ENCODE data around the gene USP3. TPM values are rescaled to one million over a fixed set of nuclear protein-coding genes. Genes with fewer than 3 reads are reported as not detected.
"Not testable (repeated sequence)": the region's sequence is repeated elsewhere in the genome, so short reads cannot be mapped to it uniquely, and the experiment has no call there.

The USP3 gene
- total RNA-seq, 1 experiment from 2014 or later, result 28.0 TPM

DNA sequence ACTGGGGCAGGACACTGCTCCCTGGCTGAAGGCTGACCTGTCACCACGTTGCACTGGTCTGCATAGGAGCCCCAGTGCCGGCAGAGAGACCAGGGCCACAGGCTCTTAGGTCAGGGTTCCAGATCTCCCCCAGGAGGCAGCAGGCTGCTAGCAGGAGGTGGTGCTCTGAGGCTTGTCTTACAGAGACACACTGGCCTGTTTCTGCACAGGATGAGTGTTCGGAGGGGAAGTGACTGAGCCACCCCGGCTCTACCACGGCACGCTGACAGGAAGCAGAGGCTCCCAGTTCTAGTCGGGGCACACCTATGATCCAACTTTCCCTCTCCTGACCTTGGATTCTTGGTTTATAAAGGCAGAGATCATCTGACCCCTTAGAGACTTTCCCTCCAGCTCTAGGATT lies 101.4 kb downstream of the USP3 start:
- H3K27ac ChIP-seq, result no peak overlapping the region
- H3K27me3 ChIP-seq (replicated peaks), result no peaks in the 10 kb centered on the region
- H3K4me3 ChIP-seq, result no peak overlapping the region
- H3K36me3 ChIP-seq, result 0 out of 2 replicates have a peak, but pooled peaks cover 9% of the 10 kb centered on the region
- H3K9me3 ChIP-seq (replicated peaks), result no peaks in the 10 kb centered on the region
- DNase-seq (ENCODE audit: low read depth in 1 of 2, low spot score in 2 of 2), result no peak
- H3K4me1 ChIP-seq (replicated peaks), result peaks cover 12% of the 10 kb centered on the region

DNA sequence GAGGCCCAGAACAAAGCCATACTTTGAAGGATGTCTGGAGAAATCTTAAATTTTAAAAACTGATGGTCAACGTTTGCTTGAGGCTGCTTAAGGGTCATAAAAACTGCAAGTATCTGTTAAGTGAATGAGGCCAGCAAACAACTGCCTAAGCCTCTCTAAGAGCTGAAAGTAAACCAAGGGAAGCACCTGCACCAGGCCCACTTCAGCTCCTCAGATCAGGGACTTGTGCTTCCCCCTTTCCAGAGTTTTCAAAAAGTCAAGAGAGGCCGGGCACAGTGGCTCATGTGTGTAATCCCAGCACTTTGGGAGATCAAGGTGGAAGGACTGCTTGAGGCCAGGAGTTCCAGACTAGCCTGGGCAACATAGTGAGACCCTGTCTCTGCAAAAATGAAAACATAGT lies 101.9 kb downstream of the USP3 start:
- Histone ChIP-seq H3K27me3 (replicated peaks) (no peaks in the 10 kb centered on the region), H3K4me3 (no peak overlapping the region)
- DNase-seq (ENCODE audit: low read depth in 1 of 2, low spot score in 2 of 2), result no peak

DNA sequence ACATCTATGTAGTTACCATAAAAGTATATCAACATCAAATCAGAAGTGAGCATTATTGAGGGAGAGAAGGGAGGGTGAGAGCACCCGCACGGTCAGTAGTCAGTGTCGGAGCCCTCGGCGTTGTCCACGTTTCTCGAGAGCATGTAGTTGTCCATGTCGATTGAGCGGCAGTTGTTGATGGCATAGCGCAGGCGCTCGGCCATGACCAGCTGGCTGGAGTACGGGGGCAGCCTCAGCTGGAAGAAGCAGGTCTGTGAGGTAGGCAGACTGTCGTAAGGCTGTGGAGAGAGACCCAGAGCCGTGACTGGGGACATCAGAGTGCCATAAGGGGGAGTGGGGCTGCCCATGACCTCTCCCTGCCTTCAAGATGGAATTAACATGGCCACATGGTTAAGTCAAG lies 104.6 kb downstream of the USP3 start:
- DNase-seq (ENCODE audit: low read depth in 1 of 2, low spot score in 2 of 2), result no peak
- Histone ChIP-seq H3K4me3 (no peak overlapping the region), H3K36me3 (0 out of 2 replicates have a peak, but pooled peaks cover 8% of the 10 kb centered on the region), H3K9me3 (replicated peaks) (no peaks in the 10 kb centered on the region), H3K27ac (no peak overlapping the region), H3K27me3 (replicated peaks) (no peaks in the 10 kb centered on the region), H3K4me1 (replicated peaks) (no peaks in the 10 kb centered on the region)

More for the DNA sequence above, 101.9 kb downstream of the USP3 start:
- H3K36me3 ChIP-seq, result 0 out of 2 replicates have a peak, but pooled peaks cover 6% of the 10 kb centered on the region
- no peaks in the 10 kb centered on the region for H3K9me3 ChIP-seq (replicated peaks)
- peaks cover 7% of the 10 kb centered on the region for H3K4me1 ChIP-seq (replicated peaks)
- H3K27ac ChIP-seq, result no peak overlapping the region

DNA sequence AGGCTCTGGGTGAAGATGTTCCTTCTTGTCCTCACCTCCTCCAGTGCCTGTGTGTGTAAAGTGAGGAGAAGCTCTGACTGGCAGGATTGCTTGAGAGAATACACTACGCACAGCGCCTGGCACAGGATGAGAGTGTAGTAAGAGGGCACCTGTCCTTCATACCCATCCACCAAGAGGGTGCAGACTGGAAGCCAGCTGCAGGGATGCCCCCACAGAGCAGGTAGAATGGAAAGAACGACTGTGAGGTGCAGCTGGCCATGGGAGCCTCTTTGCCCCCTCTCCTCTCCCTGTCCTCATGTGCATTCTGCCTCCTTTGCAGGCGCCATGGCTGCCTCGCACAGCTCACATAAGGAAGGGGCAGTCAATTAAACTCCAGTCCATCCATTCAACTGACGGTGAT lies 105.1 kb downstream of the USP3 start:
- no peak overlapping the region for H3K27ac ChIP-seq
- H3K4me3 ChIP-seq, result no peak overlapping the region
- no peaks in the 10 kb centered on the region for H3K9me3 ChIP-seq (replicated peaks)
- peaks cover 10% of the 10 kb centered on the region for H3K36me3 ChIP-seq
- H3K4me1 ChIP-seq (replicated peaks), result no peaks in the 10 kb centered on the region
- no peak for DNase-seq (ENCODE audit: low read depth in 1 of 2, low spot score in 2 of 2)
- no peaks in the 10 kb centered on the region for H3K27me3 ChIP-seq (replicated peaks)

DNA sequence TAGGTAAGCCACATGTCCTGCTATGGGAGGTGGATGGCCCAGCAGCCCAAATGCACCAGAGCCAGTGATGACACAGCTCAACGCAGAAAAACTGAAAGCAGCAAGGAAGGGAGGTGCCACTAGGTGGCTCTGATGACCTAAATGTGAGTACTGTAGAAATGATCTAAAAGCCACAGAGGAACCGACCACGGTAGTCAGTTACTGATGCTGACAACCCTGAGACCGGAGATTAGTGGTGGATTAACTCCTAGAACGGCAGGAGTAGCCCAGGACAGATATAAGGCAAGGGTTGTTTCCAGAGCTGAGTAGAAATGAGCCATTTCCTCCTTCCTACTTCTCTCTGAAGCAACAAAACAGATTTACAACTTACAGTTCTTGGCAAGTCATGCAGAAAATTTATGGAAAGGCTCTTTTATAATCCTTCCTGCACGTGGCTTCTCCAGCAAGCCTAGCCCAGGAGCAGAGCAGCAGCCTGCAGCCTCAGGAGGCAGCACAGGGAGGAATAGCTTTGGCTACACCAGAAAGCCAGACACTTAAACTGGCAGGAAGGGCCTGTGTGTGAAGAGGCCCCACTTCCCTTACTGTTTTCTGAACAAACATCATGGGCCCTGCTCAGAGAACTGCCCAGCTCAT lies 105.9 kb downstream of the USP3 start:
- no peaks in the 10 kb centered on the region for H3K9me3 ChIP-seq (replicated peaks)
- peak; percentile 60 to 65 for DNase-seq (ENCODE audit: low read depth in 1 of 2, low spot score in 2 of 2)
- no peaks in the 10 kb centered on the region for H3K27me3 ChIP-seq (replicated peaks)
- H3K4me3 ChIP-seq, result no peak overlapping the region
- H3K27ac ChIP-seq, result no peak overlapping the region
- peaks cover 17% of the 10 kb centered on the region for H3K36me3 ChIP-seq
- no peaks in the 10 kb centered on the region for H3K4me1 ChIP-seq (replicated peaks)

DNA sequence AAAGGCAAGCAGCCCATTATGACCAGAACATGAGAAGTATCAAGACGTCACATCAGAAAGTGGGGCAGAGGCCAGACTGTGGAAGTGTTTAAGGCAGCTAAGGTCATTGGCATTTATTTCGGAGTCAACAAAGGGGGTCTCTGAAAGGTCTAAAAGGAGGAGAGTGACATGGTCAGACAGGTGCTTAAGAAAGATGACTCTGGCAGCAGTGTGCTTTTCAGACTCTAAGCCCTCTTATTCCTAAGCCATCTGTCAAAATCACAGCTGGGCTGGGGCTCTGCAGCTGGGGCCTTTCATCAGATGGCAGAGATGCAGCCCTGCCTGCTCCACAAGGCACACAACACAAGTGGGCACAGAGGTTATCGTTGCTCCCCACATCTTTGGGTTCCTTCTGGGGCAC lies 106.8 kb downstream of the USP3 start:
- Histone ChIP-seq H3K4me3 (no peak overlapping the region), H3K36me3 (peaks cover 23% of the 10 kb centered on the region), H3K9me3 (replicated peaks) (no peaks in the 10 kb centered on the region)

DNA sequence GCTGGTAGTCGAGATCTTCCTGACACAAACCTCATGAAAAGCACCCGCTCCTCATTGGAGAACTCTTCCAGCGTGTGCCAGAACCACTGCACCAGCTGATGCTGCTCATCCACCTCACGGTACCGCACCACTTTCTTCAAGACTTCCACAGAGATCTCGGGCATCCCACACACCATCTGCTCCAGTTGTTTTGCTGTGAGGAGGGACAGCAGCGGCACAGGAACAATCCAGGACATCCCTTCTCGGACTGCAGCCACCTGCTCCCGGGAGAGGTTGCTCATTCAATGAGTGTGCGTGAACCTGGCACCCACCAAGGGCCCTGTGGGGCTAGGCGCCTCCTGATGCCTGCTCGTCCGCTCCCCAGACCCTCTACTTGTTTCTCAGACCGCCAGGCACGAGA lies 107.9 kb downstream of the USP3 start:
- Histone ChIP-seq H3K27me3 (replicated peaks) (no peaks in the 10 kb centered on the region), H3K36me3 (peaks cover 24% of the 10 kb centered on the region), H3K4me3 (no peak overlapping the region), H3K9me3 (replicated peaks) (no peaks in the 10 kb centered on the region), H3K27ac (no peak overlapping the region), H3K4me1 (replicated peaks) (no peaks in the 10 kb centered on the region)
- DNase-seq (ENCODE audit: low read depth in 1 of 2, low spot score in 2 of 2), result no peak

More for the DNA sequence above, 106.8 kb downstream of the USP3 start:
- Histone ChIP-seq H3K27ac (no peak overlapping the region), H3K27me3 (replicated peaks) (no peaks in the 10 kb centered on the region), H3K4me1 (replicated peaks) (no peaks in the 10 kb centered on the region)
- no peak for DNase-seq (ENCODE audit: low read depth in 1 of 2, low spot score in 2 of 2)

DNA sequence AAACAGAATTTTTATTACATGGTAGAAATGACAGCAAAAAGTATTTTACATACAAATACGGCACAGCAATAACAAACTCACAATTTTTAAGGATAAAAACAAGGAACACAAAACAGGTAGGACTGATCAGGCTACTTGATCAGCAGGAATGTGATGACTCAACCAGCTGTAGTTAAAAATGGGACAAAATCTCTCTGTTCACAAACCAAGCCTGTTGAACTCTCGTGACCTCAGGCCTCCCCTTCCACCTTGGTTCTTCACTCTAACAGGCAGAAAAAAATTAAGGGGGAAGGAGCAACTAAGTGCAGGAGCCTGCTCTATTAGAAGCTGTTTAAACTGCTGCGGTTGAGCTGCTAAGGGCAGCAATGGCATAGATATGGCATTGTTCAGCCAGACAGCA lies 111.5 kb downstream of the USP3 start:
- Histone ChIP-seq H3K4me1 (replicated peaks) (no peaks in the 10 kb centered on the region), H3K9me3 (replicated peaks) (no peaks in the 10 kb centered on the region), H3K36me3 (peaks cover 19% of the 10 kb centered on the region), H3K27ac (no peak overlapping the region), H3K4me3 (no peak overlapping the region), H3K27me3 (replicated peaks) (no peaks in the 10 kb centered on the region)
- DNase-seq (ENCODE audit: low read depth in 1 of 2, low spot score in 2 of 2), result no peak

DNA sequence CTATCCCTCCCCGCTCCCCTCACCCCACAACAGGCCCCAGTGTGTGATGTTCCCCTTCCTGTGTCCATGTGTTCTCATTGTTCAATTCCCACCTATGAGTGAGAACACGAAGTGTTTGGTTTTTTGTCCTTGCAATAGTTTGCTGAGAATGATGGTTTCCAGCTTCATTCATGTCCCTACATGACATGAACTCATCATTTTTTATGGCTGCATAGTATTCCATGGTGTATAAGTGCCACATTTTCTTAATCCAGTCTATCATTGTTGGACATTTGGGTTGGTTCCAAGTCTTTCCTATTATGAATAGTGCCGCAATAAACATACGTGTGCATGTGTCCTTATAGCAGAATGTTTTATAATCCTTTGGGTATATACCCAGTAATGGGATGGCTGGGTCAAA lies 112.8 kb downstream of the USP3 start:
- H3K27ac ChIP-seq; H3K4me3 ChIP-seq; H3K4me1 ChIP-seq (replicated peaks); DNase-seq (ENCODE audit: low read depth in 1 of 2, low spot score in 2 of 2); H3K27me3 ChIP-seq (replicated peaks); H3K9me3 ChIP-seq (replicated peaks): not testable (repeated sequence)
- peaks cover 29% of the 10 kb centered on the region for H3K36me3 ChIP-seq

DNA sequence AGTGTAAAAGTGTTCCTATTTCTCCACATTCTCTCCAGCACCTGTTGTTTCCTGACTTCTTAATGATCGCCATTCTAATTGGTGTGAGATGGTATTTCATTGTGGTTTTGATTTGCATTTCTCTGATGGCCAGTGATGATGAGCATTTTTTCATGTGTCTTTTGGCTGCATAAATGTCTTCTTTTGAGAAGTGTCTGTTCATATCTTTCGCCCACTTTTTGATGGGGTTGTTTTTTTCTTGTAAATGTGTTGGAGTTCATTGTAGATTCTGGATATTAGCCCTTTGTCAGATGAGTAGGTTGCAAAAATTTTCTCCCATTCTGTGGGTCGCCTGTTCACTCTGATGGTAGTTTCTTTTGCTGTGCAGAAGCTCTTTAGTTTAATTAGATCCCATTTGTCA lies 113.2 kb downstream of the USP3 start:
- H3K27ac ChIP-seq; H3K4me3 ChIP-seq; H3K9me3 ChIP-seq (replicated peaks); DNase-seq (ENCODE audit: low read depth in 1 of 2, low spot score in 2 of 2); H3K27me3 ChIP-seq (replicated peaks); H3K4me1 ChIP-seq (replicated peaks): not testable (repeated sequence)
- peaks cover 32% of the 10 kb centered on the region for H3K36me3 ChIP-seq

DNA sequence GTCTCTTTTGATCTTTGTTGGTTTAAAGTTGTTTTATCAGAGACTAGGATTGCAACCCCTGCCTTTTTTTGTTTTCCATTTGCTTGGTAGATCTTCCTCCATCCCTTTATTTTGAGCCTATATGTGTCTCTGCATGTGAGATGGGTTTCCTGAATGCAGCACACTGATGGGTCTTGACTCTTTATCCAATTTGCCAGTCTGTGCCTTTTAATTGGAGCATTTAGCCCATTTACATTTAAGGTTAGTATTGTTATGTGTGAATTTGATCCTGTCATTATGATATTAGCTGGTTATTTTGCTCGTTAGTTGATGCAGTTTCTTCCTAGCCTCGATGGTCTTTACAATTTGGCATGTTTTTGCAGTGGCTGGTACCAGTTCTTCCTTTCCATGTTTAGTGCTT lies 116.4 kb downstream of the USP3 start:
- peaks cover 38% of the 10 kb centered on the region for H3K36me3 ChIP-seq
- not testable (repeated sequence) for DNase-seq (ENCODE audit: low read depth in 1 of 2, low spot score in 2 of 2); H3K4me3 ChIP-seq; H3K27ac ChIP-seq; H3K9me3 ChIP-seq (replicated peaks); H3K4me1 ChIP-seq (replicated peaks); H3K27me3 ChIP-seq (replicated peaks)

DNA sequence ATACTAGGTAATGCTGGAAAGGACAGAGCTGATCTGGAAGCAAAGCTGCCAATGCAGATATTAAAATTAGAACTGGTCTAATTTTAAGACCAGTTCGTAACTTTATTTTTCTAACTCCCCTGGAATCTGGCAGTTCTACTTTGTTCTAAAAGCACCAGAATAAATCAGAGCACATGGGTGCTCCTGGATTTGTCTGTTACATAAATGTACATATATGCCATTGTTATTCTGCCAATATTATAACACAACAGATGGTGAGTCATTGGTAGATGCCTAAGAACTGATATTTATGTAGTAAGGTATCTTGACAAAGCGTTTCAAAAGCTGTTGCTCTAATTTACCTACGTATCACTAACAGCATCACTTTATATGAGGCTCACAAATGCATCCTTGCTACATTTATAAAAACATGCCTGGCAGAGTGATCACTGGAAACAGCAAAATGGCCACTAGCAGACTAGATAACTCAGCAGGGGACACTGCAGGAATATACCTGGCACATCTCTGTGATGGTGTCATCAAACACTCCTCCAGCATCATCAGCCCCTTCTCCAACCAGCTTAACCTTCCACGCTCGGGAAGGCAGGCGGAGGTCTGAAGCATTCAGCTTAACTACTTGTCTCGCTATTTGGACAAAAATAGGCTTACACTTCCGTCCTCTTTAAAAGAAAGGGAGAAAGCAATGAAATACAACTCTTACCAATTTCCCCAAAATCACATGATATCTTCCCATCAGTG lies 119.0 kb downstream of the USP3 start:
- H3K27me3 ChIP-seq (replicated peaks), result no peaks in the 10 kb centered on the region
- no peaks in the 10 kb centered on the region for H3K4me1 ChIP-seq (replicated peaks)
- no peak overlapping the region for H3K27ac ChIP-seq
- peaks cover 54% of the 10 kb centered on the region for H3K36me3 ChIP-seq
- no peaks in the 10 kb centered on the region for H3K9me3 ChIP-seq (replicated peaks)
- no peak for DNase-seq (ENCODE audit: low read depth in 1 of 2, low spot score in 2 of 2)
- H3K4me3 ChIP-seq, result no peak overlapping the region

DNA sequence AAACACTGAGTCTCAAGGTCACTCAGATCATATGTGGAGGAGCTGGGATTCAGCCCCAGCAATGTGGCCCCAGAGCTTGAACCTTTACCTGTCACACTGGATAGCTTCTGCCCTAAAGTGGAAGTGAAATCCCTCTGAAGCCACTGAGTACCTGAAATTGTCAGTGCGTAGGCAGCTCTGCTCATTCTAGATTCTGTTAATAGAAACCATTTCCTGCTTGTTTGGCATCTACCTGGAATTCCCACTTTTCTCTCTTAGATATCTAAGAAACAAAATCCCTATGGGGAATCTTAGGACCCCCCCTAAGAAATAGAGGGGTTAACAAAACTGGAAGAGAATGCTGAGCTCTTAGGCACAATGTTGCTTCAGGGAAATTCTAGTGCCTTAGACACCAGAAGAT lies 122.6 kb downstream of the USP3 start:
- Histone ChIP-seq H3K4me3 (no peak overlapping the region), H3K4me1 (replicated peaks) (no peaks in the 10 kb centered on the region), H3K36me3 (peaks cover 60% of the 10 kb centered on the region), H3K27me3 (replicated peaks) (no peaks in the 10 kb centered on the region), H3K27ac (no peak overlapping the region), H3K9me3 (replicated peaks) (no peaks in the 10 kb centered on the region)
- DNase-seq (ENCODE audit: low read depth in 1 of 2, low spot score in 2 of 2), result no peak

DNA sequence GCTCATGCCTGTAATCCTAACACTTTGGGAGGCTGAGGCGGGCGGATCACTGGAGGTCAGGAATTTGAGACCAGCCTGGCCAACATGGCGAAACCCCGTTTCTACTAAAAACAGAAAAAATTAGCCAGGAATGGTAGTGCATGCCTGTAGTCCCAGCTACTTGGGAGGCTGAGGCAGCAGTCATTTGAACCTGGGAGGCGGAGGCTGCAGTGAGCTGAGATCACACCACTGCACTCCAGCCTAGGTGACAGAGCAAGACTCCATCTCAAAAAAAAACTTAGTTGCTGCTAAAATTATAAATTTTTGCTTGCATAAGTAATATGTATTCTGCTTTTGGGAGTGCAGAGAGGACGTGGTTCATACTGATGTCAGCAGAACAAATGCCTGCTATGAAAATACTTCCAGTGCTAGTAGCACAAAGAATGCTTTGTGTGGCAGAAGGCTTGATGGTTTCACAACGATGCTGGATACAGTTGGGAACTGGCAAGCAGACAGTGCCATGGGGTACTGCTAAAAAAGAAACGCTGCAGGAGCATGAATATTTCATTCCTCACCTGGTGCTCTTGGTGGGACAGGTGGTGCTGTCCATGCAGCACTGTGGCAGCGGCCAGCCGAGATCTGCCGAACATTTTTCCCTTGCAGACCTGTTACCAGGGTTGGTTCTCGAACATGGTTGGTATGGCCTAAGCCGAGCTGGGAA lies 123.9 kb downstream of the USP3 start:
- DNase-seq (ENCODE audit: low read depth in 1 of 2, low spot score in 2 of 2), result no peak
- Histone ChIP-seq H3K36me3 (peaks cover 58% of the 10 kb centered on the region), H3K9me3 (replicated peaks) (no peaks in the 10 kb centered on the region)

More for the DNA sequence above, 123.9 kb downstream of the USP3 start:
- H3K4me3 ChIP-seq, result no peak overlapping the region
- no peak overlapping the region for H3K27ac ChIP-seq
- H3K4me1 ChIP-seq (replicated peaks), result no peaks in the 10 kb centered on the region
- H3K27me3 ChIP-seq (replicated peaks), result no peaks in the 10 kb centered on the region

Data from SJSA1 (cell line).